Stimulated activated CD8-positive, alpha-beta memory T cell treated with anti-CD3 and anti-CD28 coated beads, Interleukin-12 subunit alpha, Interleukin-12 subunit beta, amount 100 ng/mL, for 1 hour (primary cell): Measurements from ENCODE around the gene ARID1B.

Experiments
- DNase-seq: peaks from one replicate; pipeline ENCODE4 v3.0.0-alpha.2; 2020; ENCODE audit warnings: low read depth

The ARID1B gene

GRCh38 chr6:156825475-156825874 is 48.3 kb downstream of the ARID1B start:
- DNase-seq, result no peak

- DNase-seq, result no peak
Measured at GRCh38 chr6:156826290-156826955, 49.2 kb downstream of the ARID1B start.

DNA sequence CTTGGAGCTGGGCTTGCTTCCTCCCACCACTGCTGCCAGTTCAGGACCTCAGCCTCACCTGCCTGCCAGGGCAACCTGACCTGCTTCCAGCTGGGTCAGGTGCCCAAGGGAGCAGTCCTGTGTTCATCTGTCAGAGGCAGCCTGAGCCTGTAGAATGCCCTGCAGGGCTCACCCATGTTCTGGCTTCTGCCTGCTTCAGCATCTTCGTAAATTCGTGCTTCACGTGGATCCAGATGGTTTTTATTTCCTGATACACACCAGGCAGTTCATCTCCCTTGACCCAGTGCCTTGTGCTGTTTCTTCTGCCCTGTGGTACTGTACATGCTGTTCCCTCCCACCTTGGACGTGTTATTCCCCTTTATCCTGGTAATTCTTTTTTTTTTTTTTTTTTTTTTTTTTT is 50.2 kb downstream of the ARID1B start:
- no peak for DNase-seq

GRCh38 chr6:156828280-156828703 is 51.1 kb downstream of the ARID1B start:
- no peak for DNase-seq

DNA sequence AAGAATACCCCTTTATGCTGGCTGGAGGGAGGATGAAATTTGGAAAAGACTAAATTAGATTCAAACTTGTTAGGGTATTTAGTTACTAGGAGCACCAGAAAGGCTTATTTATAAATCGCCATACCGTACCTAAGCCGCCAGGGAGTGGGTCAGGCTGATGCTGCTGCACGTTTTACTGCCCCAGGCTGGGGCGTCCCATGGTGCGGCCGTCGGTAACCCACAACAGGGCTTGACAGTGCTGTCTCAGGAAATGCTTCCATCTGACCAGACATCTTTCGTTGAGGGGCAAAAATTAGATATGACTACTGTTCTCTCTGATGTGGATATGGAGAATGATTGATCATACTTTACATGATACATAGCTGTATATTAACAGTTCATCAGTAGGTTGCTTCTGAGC is 52.9 kb downstream of the ARID1B start:
- no peak for DNase-seq

DNA sequence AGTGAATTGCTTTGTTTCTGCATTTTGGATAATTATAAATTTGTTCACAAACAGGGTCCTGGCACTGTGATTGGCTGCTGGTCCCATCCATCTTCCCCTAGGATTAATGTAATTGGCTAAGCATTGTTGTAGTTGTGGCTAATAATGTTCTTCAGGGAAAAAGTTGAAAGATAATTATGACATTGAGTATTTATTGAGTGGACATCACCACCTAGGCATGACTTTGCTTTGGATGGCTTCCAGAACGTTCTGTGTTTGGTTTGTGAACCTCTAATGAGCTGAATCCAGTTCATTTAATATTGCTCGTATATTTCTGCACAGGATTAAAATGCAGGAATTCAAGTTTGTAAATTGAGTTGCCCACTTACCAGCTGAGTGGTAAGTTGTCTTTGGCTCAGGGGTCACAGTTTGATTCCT is 55.1 kb downstream of the ARID1B start:
- DNase-seq, result no peak

GRCh38 chr6:156832669-156833068 is 55.5 kb downstream of the ARID1B start:
- DNase-seq, result no peak

- DNase-seq, result no peak
Measured at GRCh38 chr6:156833755-156834154, 56.6 kb downstream of the ARID1B start.

DNA sequence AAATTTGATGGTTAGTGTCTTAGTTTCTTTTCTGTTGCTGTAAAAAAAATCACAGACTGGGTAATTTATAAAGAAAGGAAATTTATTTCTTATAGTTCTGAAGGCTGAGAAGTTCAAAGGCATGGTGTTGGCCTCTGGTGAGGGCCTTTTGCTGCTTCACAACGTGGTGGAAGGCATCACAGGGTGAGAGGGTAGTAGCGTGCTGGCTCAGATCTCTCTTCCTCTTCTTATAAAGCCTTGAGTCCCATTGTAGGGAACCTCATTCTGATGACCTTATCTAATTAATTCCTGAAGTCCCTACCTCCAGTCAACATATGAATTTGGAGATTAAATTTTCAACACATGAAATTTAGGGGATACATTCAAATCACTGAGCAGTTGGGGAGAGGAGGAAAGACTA is 62.0 kb downstream of the ARID1B start:
- no peak for DNase-seq

DNA sequence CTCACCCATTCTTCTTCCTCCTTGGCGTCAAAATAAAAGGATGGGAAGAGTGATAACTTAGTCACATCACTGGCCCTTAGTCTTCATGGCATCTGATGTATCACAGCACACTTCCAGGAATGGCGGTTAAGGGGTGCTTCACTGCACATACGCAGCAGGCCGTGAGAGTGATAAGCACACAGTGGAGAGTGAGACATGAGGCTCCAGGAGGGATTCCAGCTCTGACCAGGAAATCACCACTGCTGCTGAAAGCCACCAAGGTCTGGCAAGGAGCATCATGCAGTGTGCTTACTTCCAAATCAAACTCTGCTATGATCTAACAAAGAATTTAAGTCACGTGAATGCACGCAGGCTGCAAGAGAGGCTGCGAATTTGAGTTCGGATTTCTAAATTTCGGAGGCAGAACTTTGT is 62.4 kb downstream of the ARID1B start:
- no peak for DNase-seq

- no peak for DNase-seq
Measured at GRCh38 chr6:156840136-156840535, 63.0 kb downstream of the ARID1B start.

- no peak for DNase-seq
Measured at GRCh38 chr6:156840606-156841005, 63.4 kb downstream of the ARID1B start.

GRCh38 chr6:156841508-156841907 is 64.3 kb downstream of the ARID1B start:
- DNase-seq, result no peak

DNA sequence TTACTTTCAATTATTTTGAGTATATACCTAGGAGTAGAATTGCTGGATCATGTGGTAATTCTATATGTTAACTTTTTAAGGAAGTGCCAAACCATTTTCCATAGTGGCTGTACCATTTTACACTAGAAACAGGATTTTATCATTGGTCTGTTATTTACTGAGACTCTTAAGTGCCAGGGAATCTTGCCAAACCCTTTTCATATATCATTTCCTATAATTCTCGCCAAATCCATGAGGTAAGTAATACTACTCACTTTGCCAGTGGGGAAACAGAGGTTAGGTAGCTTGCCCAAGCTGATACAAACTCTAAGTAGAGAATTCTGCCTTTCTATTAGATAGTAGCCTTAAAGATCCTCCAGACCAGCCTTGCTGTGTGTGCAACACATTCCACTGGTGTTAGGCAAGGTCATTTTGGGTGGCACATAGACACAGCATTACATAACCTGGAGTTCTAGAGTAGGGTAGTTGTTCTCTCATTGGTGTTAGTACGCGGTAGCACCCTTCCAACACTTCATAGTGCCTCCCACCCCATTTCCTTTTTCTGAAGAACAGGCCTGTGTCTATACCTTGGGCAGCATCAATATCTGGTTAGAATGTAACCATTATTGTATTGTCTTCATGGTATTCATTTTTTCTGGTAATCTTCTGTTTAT is 65.5 kb downstream of the ARID1B start:
- no peak for DNase-seq

DNA sequence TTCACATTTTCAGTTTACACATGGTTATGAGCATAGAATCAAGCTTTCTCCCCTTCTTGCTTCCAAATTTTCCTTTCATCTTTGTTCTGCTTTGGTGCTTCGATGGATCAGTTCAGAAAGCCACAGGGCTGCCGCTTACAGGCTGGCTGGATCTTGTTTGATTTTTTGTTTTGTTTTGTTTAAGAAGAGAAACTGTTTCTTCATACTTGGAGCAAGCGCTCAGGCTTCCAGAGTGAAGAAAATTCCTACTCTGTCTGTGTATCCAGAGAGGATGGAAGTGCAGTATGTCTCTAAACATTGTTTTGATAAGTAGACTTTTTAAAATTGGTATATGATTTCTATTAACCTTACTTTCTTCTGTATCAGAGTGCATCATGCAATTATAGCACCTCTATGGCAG is 66.9 kb downstream of the ARID1B start:
- no peak for DNase-seq

- no peak for DNase-seq
Measured at GRCh38 chr6:156845454-156846155, 68.4 kb downstream of the ARID1B start.

DNA sequence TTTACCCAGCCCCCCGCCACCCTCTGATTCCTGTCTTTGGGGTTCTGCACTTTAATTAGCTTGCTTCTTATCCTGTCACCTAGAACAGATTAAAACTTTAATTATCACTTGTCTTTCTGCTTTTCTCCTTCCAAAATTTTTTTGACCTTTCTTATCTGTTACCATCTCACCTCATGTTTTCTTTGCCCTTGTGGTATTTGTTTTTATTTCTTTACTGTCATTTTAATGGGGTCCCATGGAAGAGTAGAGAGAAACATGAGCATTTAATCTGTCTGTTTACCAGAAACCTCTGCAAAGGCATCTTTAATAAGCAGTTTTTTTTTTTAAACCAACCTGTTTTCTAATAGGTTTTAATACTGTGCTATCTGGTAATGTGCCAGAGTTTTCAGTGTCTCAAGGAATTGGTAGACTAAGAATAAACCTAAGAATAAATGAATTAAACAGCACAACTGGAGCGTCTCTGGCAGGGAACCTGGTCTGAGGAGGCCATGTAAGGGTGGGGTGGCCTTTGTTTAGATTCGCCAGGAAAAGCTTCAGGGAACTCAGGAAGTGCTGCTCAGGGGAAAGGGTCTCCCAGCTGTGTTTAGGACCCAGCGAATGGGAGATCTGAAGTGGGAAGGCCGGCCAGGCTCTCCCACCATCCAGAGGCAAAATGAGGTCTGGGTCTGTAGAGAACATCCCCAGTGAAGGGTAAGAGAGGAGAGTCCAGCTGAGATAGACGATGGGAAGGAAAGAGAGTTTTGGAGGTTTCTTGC is 69.8 kb downstream of the ARID1B start:
- DNase-seq, result no peak

DNA sequence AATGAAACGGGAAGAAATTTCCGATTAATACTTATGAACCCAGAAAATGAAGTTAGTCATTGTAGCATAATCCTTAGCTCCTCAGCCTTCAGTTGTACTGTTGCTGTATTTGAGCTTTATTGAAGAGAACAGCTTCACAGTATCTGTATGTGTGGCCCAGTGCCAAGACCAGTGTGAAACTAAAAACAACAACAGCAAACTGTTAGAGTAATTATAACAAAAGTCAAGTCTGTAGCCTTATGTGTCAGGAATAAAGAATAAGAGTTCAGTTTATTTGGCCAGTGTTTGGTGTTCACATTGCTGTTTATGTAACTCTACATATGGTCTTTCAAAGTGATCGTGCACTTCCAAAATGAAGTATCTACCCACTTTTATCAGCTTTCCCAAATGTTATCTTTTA is 70.9 kb downstream of the ARID1B start:
- DNase-seq, result no peak

- no peak for DNase-seq
Measured at GRCh38 chr6:156848533-156848932, 71.4 kb downstream of the ARID1B start.

GRCh38 chr6:156849806-156850205 is 72.6 kb downstream of the ARID1B start:
- DNase-seq, result no peak

GRCh38 chr6:156850353-156850752 is 73.2 kb downstream of the ARID1B start:
- DNase-seq, result no peak

DNA sequence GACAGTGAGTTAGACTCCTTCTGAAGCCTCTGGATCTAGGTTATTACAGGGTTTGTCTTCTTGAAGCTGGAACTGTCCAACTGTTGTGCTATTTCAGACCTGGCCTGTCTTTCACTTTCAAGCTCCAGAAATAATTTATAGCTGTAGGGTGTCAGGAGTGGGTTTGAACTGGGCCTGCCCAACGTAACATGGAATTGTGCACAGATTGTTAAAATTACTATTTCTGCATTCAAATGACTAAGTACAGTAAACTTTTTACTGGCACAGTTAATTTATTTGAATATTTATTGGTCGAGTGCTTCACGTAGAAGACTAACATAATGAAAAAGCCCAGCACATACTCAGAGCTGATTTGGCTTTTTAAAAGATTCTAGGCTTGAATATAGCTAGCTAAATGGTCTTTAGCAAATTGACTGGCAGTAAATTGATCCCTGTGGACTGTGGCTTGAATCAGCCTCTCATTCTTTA is 74.3 kb downstream of the ARID1B start:
- DNase-seq, result no peak
